GM21515 (cell line): ENCODE results near the gene MARCHF3.
"Not testable (repeated sequence)": the region's sequence is repeated elsewhere in the genome, so short reads cannot be mapped to it uniquely, and the experiment has no call there.

Experiments used
- ATAC-seq: cut with Tn5 transposase; IDR thresholded peaks from one replicate; pipeline ENCODE4 v1.9.1; 2021; ENCODE audit not compliant: unreplicated experiment

MARCHF3 gene

GRCh38 chr5:127051591-127051990 lies 21.2 kb upstream of the MARCHF3 start:
- no peak for ATAC-seq

DNA sequence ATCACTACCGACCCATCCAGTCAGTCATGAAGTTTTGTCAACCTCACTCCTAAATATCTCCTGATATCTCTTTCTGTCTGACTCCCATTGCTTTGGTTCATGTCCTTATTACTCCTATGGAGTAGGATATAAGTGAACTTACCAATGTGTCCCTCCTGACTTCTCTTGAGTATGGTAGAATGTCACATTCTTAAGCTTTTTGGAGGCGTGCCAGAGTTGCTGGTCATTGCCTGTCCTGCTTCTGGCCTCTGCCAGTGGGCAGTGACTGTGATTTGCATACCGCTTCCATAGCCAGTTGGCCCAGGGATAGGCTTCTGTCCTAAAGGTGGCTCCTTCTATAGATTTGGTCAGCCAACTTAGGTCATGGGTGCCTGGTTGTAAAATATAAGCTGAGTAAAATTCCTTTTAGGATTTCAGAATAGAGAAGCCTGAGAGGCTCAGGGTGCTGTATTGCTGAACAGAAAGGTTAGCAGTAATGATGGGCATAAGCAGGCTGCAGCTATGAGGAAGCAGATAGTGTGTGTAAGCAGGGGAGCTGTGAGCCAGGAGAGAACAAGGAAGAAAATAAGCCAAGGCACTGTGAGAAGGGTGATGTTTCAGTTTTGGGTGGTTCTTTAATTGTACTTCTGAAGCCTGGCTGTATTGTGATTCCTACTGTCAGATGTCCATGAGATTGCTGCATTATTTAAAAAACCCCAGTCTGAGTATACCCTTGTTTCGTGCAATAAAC lies 16.1 kb upstream of the MARCHF3 start:
- ATAC-seq, result no peak

DNA sequence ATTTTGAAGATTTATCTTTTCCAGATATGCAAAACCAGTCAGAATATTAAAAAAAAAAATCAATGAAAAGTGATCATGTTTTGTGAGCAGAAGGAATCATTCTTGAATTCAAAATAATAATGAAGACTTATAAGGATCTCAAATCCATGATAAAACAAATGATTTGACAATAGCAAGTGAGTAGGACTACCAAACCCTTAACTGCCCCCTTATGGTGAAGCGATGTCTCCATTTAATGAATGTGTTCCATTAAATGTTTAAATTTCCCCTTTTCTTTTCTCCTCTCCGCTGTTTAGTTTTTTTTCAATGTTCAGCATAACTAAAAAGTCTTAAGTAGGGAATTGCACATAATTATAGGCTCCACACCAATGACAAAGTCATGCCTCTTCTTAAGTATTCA lies 12.2 kb upstream of the MARCHF3 start:
- no peak for ATAC-seq

GRCh38 chr5:127041571-127041970 lies 11.2 kb upstream of the MARCHF3 start:
- no peak for ATAC-seq

- no peak for ATAC-seq
Measured at GRCh38 chr5:127040796-127041520, 10.6 kb upstream of the MARCHF3 start.

GRCh38 chr5:127038550-127038949 lies 8.2 kb upstream of the MARCHF3 start:
- no peak for ATAC-seq

DNA sequence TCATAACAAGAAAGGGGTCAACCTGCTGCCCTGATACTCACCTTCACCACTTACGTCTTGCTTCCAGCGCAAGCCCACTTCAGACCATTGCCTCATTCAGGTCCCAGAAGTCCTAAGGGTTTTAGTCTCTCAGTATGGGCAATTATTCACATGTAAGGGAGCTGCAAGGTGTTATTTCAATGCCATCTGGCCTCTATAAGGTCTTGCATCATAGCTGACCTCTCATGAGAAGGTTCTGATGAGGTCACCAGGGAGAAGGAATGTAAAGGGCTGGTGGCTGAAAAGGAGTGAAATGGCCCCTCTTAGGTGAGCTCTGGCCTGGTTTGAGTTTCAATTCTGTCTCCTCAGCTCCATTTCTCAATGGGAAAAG lies 1.5 kb upstream of the MARCHF3 start:
- no peak for ATAC-seq

- peak; percentile 15 for ATAC-seq
Measured at GRCh38 chr5:127031147-127031862, 947 bp upstream of the MARCHF3 start.

GRCh38 chr5:127029581-127030258 lies 638 bp downstream of the MARCHF3 start:
- peak; percentile 3 for ATAC-seq

GRCh38 chr5:127028822-127029457 lies 1.4 kb downstream of the MARCHF3 start:
- no peak for ATAC-seq

DNA sequence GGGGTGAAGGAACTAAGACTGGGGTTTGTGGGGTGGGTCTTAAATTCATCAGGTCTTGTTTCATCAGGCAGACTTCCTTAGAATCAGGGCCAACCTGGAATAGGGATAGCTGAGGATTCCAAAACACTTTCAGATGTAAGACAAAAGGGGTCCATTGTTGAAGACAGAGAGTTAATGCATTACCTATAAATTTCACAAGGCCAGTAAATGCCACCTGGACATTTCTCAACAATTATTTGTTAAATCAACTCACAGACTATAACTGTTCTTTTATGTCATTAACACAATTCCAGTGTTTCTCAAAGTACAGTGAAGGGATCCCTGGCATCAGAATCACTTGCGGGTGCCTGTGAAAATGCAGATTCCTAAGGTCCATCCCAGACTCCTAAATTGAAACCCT lies 2.8 kb downstream of the MARCHF3 start:
- no peak for ATAC-seq

DNA sequence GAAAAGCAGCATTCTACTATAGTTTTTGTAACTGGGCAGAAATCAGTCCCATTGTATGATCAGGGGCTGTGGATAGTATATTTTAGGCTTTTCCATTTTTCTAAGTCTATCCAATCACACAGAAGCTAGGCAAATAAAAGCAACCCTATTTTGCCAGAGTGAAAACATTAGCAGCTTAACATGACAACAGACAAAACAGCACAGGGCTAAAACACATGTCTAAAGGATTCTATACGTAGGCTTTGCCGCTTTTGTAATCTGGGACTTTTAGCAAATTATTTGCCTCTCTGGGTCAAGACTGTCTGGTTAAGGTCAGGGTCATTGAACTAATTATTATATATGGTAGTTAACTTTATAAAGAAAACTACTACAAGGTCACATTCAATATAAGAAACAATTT lies 4.2 kb downstream of the MARCHF3 start:
- no peak for ATAC-seq

- ATAC-seq, result no peak
Measured at GRCh38 chr5:127025467-127025866, 4.9 kb downstream of the MARCHF3 start.

DNA sequence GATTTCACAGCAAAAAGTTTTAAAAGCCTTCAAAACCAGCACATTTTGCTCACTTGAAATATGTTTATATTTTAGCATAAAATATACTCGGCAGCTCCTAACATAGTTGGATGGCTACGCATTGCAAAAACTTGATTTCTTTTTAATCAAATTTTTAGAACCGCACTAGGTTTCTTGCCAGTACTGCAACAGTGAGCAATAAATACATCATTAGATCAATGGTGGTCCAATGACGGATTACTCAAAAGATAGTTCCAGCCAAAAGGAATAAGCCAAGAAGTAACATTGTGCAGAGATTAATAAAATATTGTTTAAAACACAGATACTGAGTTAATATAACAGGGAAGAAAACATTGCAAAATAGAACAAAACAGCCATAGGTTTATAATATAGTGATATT lies 5.5 kb downstream of the MARCHF3 start:
- ATAC-seq, result no peak

- ATAC-seq, result not testable (repeated sequence)
Measured at GRCh38 chr5:127023552-127024191, 6.7 kb downstream of the MARCHF3 start.

DNA sequence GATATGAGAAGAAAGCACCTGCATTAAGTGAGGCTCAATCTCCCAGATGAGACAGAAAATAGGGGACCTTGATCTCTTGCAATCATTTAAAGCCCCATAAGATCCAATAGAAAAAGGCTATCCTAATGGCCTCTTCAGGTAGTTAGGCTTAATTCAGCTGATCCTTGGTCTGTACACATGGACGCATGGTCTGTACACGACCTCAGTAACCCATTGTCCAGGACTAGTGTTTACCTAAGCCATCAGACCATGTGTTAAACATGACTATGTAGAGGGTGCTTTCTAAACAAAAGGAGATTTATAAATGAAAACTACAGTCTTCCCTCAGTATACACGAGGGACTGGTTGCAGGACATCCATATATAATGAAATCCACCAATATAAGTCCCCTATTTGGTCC lies 7.5 kb downstream of the MARCHF3 start:
- ATAC-seq, result no peak

DNA sequence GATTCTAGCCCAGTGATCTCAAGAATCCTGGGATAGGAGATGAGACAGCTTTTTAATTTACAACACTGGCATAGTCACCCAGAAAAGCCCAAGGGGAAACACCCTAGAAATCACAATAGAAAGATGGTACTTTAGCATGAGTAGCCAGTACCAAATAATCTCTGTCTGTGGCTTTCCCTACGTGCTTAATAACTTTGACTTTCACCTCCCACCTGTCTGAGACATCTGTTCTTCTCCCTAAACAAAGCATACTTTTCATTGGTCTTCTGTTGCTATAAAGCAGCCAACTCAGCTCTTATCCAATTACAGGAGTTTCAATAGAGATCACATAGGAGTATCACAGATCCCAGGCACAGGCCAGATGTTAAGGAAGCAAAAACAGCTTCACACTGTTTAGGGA lies 10.4 kb downstream of the MARCHF3 start:
- no peak for ATAC-seq

DNA sequence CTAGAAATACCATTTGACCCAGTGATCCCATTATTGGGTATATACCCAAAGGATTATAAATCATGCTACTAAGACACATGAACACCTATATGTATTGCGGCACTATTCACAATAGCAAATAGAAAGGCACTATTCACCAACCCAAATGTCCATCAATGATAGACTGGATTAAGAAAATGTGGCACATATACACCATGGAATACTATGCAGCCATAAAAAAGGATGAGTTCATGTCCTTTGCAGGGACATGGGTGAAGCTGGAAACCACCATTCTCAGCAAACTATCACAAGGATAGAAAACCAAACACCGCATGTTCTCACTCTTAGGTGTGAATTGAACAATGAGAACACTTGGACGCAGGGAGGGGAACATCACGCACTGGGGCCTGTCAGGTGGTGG lies 13.6 kb downstream of the MARCHF3 start:
- ATAC-seq, result not testable (repeated sequence)

DNA sequence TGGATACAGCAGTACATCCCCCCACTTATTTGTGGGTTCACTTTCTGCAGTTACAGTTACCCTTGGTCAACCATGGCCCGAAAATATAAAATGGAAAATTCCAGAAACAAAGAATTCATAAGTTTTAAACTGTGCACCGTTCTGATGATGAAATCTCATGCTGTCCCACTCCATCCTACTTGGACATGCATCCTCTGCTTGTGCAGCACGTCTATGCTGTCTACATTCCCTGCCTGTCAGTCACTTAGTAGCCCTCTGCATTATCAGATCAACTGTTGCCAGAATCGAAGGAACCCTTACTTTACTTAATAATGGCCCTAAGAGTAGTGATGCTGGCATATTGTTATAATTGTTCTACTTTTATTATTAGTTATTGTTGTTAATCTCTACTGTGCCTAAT lies 14.6 kb downstream of the MARCHF3 start:
- no peak for ATAC-seq

DNA sequence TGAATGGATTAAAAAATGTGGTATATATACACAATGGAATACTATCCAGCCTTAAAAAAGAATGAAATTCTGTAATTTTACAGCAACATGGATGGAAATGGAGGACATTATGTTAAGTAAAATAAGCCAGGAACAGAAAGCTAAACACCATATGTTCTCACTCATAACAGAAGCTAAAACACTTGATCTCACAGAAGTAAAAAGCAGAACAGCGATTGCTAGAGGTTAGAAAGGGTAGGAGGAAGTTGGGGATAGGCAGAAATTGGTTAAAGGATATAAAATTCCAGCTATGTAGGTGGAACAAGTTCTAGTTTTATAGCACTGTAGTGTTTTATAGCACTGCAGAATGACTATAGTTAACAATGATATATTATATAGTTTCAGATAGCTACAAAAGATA lies 15.8 kb downstream of the MARCHF3 start:
- peak; percentile 58 for ATAC-seq

DNA sequence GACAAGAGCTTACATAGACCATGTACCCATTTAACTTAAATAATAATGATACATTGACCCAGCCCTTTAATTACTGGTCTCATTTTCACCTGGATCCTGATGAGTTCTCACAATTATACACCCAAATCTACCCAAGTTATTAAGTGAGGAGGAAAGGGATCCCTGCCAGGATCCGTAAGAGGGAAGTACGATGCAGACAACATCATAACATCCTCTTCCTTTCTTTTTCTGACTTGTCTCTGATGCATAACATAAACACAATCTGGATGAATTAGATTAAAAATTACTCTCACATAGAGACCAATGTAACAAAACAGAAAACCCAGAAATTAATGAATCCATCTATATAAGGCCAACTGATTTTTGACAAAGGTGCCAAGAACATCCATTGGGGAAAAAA lies 17.0 kb downstream of the MARCHF3 start:
- ATAC-seq, result no peak
